ENCODE results near the gene MSRB3.
"Not testable (repeated sequence)": the region's sequence is repeated elsewhere in the genome, so short reads cannot be mapped to it uniquely, and the experiment has no call there.

Gene MSRB3

GRCh38 chr12:65407388-65408149 is 129.1 kb downstream of the MSRB3 start:
- no peak for DNase-seq

DNA sequence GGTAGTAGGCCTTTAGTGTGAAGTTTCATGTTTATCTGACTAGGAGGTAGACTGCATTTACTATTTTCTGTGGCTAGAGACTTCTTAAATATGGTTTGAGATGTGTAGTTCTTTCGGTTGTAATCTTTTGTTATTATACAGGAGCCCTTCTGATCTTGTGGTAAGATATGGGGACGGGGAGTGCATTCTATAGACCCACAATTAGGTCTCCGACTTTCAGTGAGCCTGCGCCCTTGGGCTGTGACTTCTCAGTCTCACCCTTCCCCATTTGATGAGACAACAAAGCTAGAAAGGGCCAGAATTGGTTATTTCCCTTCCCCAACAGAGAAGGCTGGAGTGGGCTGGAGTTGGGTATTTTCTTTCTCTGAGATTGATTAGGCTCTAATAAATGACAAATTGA is 130.0 kb downstream of the MSRB3 start:
- DNase-seq: no peak

- DNase-seq: no peak
Observed at GRCh38 chr12:65409726-65410125, 131.2 kb downstream of the MSRB3 start.

- DNase-seq: no peak
Observed at GRCh38 chr12:65411171-65411570, 132.7 kb downstream of the MSRB3 start.

DNA sequence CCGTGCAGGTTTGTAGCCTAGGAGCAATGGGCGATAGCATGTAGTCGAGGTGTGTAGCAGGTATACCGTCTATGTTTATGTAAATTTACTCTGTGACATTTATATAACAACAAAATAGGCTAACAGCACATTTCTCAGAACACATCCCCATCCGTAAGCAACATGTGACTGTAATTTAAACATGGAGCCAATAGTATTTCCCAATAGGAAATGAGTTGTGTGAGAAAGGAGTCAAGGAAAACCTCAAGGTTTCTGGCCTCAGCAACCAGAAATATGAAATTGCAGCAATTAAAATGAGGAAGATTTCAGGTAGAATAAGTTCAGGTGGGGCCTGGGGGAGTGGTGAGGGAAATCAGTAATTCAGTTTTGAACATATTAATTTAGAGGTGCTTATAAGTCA is 136.0 kb downstream of the MSRB3 start:
- no peak for DNase-seq

DNA sequence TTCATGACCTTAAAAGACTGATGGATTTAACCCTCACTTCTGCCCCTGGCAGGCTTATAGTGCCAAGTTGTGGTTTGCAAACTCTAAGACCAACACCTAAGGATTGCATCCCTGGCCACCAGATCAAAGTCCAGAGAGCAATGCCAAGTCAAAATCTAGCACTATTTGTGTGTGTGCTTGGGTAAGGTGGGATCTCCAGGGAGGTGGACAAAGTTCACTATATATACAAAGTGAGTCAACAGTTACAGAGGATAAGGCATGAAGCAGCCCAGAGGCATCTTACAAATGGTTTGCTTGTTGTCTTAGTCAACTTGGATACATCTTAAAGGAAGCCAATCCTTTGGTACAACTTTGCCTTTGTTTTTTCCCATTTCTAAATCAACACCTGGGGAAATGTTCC is 137.3 kb downstream of the MSRB3 start:
- DNase-seq: no peak

GRCh38 chr12:65419284-65420072 is 141.0 kb downstream of the MSRB3 start:
- no peak for DNase-seq

GRCh38 chr12:65420941-65421340 is 142.5 kb downstream of the MSRB3 start:
- no peak for DNase-seq

DNA sequence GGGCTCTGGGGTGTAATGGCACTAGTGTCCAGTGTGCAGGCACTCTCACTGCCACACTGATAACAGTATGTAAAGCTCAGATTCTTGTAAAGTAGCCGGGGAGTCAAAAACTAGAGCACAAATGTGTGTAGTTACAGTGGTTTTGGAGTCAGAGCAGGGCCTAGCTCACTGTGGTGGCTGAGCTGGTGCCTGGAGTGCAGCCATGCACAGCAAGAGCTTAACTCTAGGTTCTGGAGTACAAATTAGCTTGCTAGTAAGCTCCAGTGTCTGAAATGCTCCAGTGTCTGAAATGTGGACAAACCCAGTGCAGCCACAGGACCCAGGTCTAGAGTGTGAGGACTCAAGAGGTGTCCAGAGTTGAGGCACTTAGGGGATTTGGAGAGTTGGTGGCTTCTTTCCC is 149.2 kb downstream of the MSRB3 start:
- DNase-seq: no peak

DNA sequence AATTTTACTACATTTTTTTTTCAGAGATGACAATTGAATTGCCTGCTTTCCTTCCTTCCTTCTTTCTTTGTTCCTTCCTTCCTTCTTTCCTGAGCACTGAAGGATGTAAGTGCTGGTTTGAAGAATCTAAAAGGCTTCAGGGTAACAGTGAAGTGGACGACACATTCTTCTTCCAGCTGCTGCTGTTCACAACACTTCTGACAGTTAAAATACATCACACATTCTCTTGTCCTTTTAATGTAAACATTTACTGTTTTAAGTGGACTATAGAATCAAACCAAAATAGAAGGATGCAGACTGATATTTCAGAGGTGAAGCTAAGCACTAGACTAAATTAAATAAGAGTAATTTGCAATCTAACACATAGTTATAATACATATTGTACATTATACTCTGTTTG is 151.5 kb downstream of the MSRB3 start:
- DNase-seq: no peak

GRCh38 chr12:65430571-65431306 is 152.3 kb downstream of the MSRB3 start:
- no peak for DNase-seq

- no peak for DNase-seq
Observed at GRCh38 chr12:65432114-65432513, 153.6 kb downstream of the MSRB3 start.

DNA sequence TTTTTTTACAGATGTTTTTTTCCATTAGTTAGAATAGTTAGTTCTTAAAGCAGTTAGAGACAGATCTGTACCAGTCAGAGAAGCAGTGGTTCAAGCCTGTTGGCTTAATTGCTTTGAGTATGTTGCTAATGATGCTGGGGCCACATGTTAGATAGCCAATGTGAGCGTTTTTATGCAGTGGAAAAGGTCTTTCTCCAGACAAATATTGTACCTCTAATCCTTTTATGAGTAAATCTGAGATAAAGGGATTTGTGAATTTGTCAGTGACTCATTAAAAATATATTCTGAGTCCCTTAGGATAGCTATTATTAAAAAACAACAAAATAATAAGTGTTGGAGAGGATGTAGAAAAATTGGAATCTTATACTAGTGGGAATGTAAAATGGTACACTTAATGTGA is 154.2 kb downstream of the MSRB3 start:
- DNase-seq: no peak

GRCh38 chr12:65434737-65435136 is 156.3 kb downstream of the MSRB3 start:
- DNase-seq: no peak

DNA sequence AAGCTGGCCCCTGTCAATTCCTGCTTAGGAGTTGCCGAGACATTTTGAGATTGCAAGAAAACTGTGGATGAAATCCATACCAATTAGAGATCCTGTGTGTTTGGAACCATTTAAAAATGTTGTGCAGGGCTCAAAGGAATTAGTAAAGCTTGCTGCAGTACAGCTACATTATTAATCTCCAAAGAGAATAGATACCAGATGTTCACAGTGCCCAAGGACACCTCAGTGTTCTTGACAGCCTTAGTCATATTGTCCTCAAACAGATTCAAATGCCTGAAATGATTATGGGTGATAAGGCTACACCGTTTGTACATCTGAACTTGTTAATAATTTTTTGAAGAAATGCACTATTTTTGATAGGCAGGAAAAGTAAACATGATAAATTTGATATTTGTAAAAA is 164.6 kb downstream of the MSRB3 start:
- no peak for DNase-seq

DNA sequence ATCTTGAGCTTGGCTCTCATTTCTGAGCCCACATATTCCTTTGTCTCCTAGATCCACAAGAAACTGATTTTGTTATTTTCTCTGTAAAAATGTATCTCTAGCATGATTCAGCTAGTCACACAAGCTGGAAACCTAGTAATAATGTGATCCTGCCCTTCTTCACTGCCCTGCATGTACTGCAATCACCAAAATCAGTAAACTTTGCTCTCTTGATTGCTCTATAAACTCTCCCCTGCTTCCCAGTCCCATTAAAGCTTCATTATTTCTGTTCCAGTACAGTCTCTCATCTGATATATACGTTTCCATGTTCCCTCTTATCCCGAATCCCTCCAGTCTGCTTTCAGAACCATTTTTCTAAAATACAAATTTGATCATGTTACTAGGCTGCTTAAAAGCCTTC is 166.5 kb downstream of the MSRB3 start:
- no peak for DNase-seq

- DNase-seq: no peak
Observed at GRCh38 chr12:65446901-65447300, 168.4 kb downstream of the MSRB3 start.

DNA sequence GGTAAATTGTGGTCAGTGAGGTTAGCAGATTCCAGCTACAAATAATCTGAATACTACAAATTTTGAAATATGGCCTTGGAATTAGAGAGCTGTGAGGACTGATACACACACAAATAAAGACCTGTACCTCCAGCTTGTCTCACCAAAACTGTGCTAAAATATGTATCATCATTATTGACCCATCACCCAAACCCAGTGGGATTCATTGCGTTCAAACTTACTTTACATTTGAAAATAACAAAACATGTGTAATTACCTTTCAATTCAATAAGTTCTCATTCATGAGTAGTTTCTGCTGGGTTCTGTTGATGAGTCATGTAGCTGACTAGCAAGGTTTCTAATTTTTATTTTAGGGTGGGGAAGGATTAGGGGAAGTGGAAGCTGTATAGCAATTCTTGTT is 170.9 kb downstream of the MSRB3 start:
- no peak for DNase-seq

DNA sequence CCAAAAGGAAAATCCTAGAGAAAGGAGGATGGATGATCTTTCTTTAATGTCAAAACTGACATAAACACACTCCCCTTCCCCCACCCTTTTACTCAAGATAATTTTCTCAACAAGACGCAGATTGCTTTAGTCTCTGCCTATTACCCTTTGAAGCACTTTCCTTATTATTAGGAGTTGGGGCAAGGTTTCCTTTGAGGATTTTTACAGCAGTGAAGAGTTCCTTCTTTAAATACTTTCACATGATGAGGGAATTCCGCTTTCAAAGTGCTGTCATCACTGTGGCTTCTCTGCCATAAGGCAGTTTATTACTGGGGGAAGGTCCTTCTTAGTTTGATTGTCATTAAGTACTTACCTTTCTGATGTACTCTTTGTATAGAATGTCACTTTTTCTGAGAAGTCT is 172.1 kb downstream of the MSRB3 start:
- no peak for DNase-seq

DNA sequence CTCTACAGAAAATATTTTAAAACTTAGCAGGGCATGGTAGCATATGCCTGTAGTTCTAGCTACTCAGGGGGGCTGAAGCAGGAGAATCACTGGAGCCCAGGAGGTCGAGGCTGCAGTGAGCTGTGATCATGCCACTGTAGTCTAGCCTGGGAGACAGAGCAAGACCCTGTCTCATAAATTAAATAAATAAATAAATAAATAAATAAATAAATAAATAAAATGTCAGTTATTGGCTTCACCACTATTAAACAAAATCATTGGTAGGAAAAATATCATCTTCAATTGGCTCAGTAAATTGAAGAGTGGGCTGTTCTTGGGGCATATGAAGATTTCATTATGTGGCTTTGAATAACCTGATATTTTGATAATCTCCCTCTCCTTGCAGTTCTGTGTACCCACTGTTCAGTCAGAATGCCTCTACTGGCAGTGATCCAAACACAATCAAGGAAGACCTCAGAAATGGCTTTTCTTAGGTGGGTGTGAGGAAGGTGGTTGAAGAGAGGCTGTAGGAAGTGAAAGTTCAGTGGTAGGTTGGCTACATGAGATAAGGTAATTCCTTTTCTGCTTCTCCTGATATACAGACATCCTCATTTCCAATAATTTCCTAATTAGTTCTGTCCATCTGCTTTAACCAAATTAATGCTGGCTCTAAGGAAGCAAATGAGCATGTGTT is 175.8 kb downstream of the MSRB3 start:
- DNase-seq: no peak

DNA sequence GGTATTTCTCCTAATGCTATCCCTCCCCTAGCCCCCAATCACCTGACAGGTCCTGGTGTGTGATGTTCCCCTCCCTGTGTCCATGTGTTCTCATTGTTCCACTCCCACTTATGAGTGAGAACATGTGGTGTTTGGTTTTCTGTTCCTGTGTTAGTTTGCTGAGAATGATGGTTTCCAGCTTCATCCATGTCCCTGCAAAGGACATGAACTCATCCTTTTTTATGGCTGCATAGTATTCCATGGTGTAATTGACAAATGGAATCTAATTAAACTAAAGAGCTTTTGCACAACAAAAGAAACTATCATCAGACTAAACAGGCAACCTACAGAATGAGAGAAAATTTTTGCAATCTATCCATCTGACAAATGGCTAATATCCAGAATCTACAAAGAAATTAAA is 178.9 kb downstream of the MSRB3 start:
- DNase-seq: not testable (repeated sequence)

GRCh38 chr12:65458718-65459117 is 180.2 kb downstream of the MSRB3 start:
- no peak for DNase-seq

- DNase-seq: no peak
Observed at GRCh38 chr12:65459545-65459944, 181.1 kb downstream of the MSRB3 start.
